Aorta (tissue), 5 donors: ENCODE data around the gene DMRT1. TPM values are rescaled to one million over a fixed set of nuclear protein-coding genes. Genes with fewer than 3 reads are reported as not detected.

Experiments used
- ATAC-seq: fragments of 200-7000 bp; cut with Tn5 transposase; one replicate; pipeline ENCODE4 v1.9.1; 2022; ENCODE audit warnings: moderate library complexity; ENCODE audit not compliant: low FRiP score
- DNase-seq, 2 donors: peaks; one replicate each; pipeline ENCODE4 v3.0.0-alpha.2; 2020
- H3K27ac ChIP-seq, 2 donors: one replicate each; pipeline ENCODE4 v1.5.1; 2013; ENCODE audit warnings: low read length in 2 of 2, mild to moderate bottlenecking in 2 of 2, moderate library complexity in 2 of 2, control low read depth in 1 of 2, inconsistent platforms in 1 of 2, low read depth in 1 of 2
- H3K27me3 ChIP-seq, 2 donors: one replicate each; pipeline ENCODE4 v1.6.1; 2013; ENCODE audit warnings: control low read depth in 1 of 2, low read length in 1 of 2, mild to moderate bottlenecking in 1 of 2, moderate library complexity in 1 of 2; ENCODE audit not compliant: insufficient read depth in 2 of 2, control insufficient read depth in 1 of 2
- H3K36me3 ChIP-seq, 2 donors: one replicate each; pipeline ENCODE4 v1.6.1; 2013; ENCODE audit warnings: control low read depth in 1 of 2, low read length in 1 of 2, mild to moderate bottlenecking in 1 of 2; ENCODE audit not compliant: insufficient read depth in 2 of 2, control insufficient read depth in 1 of 2
- H3K4me1 ChIP-seq, 2 donors: one replicate each; pipeline ENCODE4 v1.6.1; 2013; ENCODE audit warnings: low read length in 2 of 2, control low read depth in 1 of 2, mild to moderate bottlenecking in 1 of 2, moderate library complexity in 1 of 2; ENCODE audit not compliant: insufficient read depth in 2 of 2, control insufficient read depth in 1 of 2
- H3K4me3 ChIP-seq, 2 donors: one replicate each; pipeline ENCODE4 v1.5.1; 2013; ENCODE audit warnings: low read length in 2 of 2, control low read depth in 1 of 2, mild to moderate bottlenecking in 1 of 2
- H3K9me3 ChIP-seq: one replicate; pipeline ENCODE4 v1.6.1; 2013; ENCODE audit warnings: mild to moderate bottlenecking, low read length; ENCODE audit not compliant: control insufficient read depth
- WGBS, 2 donors: extraction: QIAGEN DNeasy Blood & Tissue Kit; methylation state at CpG; one replicate each; pipeline ENCODE4 v1.1.7; 2013; 5-methylcytosine and 5-hydroxymethylcytosine counted together
- intact Hi-C, 2 donors: fragments of 100-400 bp; cut with DNase I; formaldehyde crosslinking; loops; one replicate each; pipeline versions ENCODE4 v1.14.2 to v1.15.0; 2022
- polyA plus RNA-seq, 2 donors: library from polyadenylated mRNA; stranded (reverse); fragments of 200-250 nt; gene quantifications; one replicate each; pipeline ENCODE4 v1.2.3, GENCODE V29; 2013
- total RNA-seq, 2 donors: library from RNA; stranded (reverse); fragmentation: NEBNext Ultra II Directional; extraction: Animal tissue kit (Norgen Biotek cat#: 25700); gene quantifications; one replicate each; pipeline ENCODE4 v1.2.1, GENCODE V29; 2021
- donor health status: healthy with polysubstance abuse.
- donor health status: Bipolar disorder and iron deficiency.
- donor health status: DM: no; HTN: no; CAD: no.
- donor health status: DM: no; HTN: no; CAD: no.
- donor health status: DM: yes; HTN: yes; CAD: no.

DMRT1 gene
- total and polyA plus RNA-seq, 4 donors, result not detected

DNA sequence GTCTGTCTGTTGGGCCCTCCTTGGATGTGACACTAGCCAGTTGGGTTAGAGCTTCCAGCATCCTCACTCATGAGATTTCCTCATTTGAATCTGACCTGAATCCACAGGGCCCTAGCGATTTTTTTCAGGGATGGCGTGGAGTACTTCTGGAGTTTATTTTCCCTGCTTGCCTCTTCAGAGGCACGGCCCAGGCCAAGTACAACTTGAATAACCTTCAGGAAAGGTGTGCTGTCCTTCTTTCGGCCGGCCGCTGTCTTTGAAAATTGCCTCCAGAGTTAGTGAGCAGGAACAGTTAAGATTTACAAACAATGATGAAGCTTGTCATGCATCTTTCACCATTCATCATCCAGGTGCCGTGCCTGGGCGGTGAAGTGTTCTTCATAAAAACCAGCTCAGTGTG is 85.5 kb downstream of the DMRT1 start:
- H3K27ac ChIP-seq, result no peak overlapping the region

GRCh38 chr9:928363-929042 is 87.0 kb downstream of the DMRT1 start:
- H3K27ac ChIP-seq, result no peak overlapping the region
- H3K9me3 ChIP-seq, result no peaks in the 10 kb centered on the region
- peaks cover 0 to 2% of the 10 kb centered on the region in 2 donors for H3K27me3 ChIP-seq
- DNase-seq, result no peak
- no peaks in the 10 kb centered on the region for H3K4me1 ChIP-seq
- no peak overlapping the region for H3K4me3 ChIP-seq
- no peaks in the 10 kb centered on the region for H3K36me3 ChIP-seq
- intact Hi-C loops, result no loop called here
- 81 to 90% methylated on average over 6 of the region's 6 CpGs for WGBS, 2 donors
- no peak for ATAC-seq

More for the DNA sequence above, 85.5 kb downstream of the DMRT1 start:
- no peak for DNase-seq
- intact Hi-C loops, result no loop called here
- no peaks in the 10 kb centered on the region for H3K4me1 ChIP-seq
- no peaks in the 10 kb centered on the region for H3K36me3 ChIP-seq
- peaks cover 0 to 2% of the 10 kb centered on the region in 2 donors for H3K27me3 ChIP-seq
- H3K9me3 ChIP-seq, result no peaks in the 10 kb centered on the region
- no peak for ATAC-seq
- WGBS, 2 donors, result 90 to 95% methylated on average over 8 of the region's 8 CpGs
- H3K4me3 ChIP-seq, result no peak overlapping the region

DNA sequence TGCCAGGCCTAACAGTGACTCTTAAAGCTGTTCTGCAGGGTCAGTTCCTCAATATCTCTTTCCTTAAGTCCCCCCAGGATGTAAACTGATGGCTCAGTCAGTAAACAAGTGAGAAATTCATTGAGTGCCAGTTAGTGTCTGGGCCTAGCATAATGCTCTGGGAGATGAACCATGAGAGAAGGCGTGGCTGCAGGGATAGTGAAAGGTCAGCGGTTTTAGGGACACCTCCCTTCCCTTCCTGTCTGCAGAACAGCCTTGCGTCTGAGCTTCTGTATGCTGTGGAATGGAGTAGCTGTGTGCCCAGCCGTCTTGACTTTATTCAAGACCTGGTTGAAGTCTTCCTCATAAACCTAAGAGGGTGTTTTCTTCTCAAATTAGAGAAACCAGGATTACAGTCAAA is 88.2 kb downstream of the DMRT1 start:
- no peaks in the 10 kb centered on the region for H3K36me3 ChIP-seq
- no peak for ATAC-seq
- no peak for DNase-seq
- intact Hi-C loops, result no loop called here
- no peak overlapping the region for H3K27ac ChIP-seq
- peaks cover 0 to 2% of the 10 kb centered on the region in 2 donors for H3K27me3 ChIP-seq
- no peak overlapping the region for H3K4me3 ChIP-seq
- H3K4me1 ChIP-seq, result no peaks in the 10 kb centered on the region
- WGBS, 2 donors, result 92 to 94% methylated on average over 4 of the region's 4 CpGs
- no peaks in the 10 kb centered on the region for H3K9me3 ChIP-seq

GRCh38 chr9:933356-933755 is 91.9 kb downstream of the DMRT1 start:
- ATAC-seq (no peak), DNase-seq (no peak)
- H3K27me3 ChIP-seq, result peaks cover 0 to 2% of the 10 kb centered on the region in 2 donors
- H3K36me3 ChIP-seq, result no peaks in the 10 kb centered on the region
- H3K4me3 ChIP-seq, result no peak overlapping the region
- no peaks in the 10 kb centered on the region for H3K9me3 ChIP-seq
- intact Hi-C loops, result no loop called here
- H3K4me1 ChIP-seq, result no peaks in the 10 kb centered on the region
- H3K27ac ChIP-seq, result no peak overlapping the region
- WGBS, 2 donors, result 93 to 94% methylated on average over 4 of the region's 4 CpGs

DNA sequence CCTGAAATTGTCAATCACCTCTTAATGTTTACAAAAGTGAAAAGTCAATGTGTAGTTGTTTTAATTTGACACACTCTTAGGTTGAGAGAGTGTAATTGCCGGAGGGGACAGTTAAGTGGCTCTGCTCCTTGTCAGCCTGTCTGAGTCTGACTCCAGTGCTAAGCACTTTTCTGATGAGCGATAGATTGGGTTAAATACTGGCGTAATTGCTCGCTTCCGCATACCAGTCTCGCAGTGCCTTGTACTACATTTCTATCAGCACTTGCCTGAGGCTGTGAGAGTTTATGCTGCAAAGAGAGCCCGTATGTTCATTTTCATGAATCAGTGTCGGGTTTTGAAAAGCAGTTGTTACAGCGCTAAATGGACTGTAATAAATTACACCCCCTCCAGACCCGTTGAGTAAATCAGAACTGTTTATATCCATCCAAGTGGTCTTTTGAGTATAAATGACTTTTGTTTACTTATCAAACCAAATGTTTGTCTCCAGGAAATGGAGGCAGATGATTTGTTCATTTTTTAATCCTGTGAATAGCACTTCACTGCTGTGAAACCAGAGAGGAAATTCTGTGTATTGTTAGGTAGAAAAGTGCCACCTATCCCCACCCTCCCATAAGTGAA is 94.0 kb downstream of the DMRT1 start:
- intact Hi-C loops, result no loop called here
- 5 to 7% methylated on average over 10 of the region's 10 CpGs for WGBS, 2 donors

DNA sequence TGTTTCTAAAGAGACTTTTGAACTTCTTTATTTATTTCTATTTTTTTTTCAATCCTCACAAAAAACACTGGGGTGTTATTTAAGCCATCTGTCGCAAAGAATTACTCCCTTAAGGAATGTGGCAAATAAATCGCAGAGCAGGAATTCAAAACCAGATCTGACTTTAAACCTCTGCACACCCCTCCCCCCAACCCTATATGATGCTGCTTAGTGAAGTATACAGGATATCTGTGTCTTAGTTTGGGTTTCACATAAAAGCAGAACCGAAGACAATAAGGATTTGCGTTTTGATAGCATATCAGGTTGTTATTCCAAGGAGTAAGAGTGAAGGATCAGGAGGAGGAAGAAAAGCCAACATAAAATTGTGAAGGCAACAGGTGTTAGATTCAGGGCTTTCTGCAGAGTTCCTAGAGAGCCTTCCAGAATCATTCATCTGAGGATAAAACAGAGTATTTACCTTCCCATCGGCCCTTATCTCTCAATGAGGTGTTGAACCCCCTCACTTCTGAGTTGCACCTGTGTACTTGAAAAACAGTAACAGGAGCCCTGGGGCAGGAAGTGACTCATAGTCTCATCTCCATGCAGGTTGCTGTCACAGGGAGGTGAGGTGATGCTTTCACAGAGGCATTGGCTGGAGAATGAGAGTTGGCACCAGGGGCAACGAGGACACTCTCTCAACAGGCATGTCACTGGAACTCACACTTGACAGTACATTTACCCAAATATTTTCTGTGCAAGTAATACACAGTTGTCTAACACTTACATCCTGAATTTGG is 101.5 kb downstream of the DMRT1 start:
- no peaks in the 10 kb centered on the region for H3K36me3 ChIP-seq
- WGBS, 2 donors, result 56 to 63% methylated on average over 6 of the region's 6 CpGs
- no peaks in the 10 kb centered on the region for H3K27me3 ChIP-seq
- ATAC-seq (no peak), DNase-seq (no peak)
- intact Hi-C loops, result no loop called here
- no peaks in the 10 kb centered on the region for H3K4me1 ChIP-seq
- H3K4me3 ChIP-seq, result no peak overlapping the region
- no peaks in the 10 kb centered on the region for H3K9me3 ChIP-seq
- no peak overlapping the region for H3K27ac ChIP-seq

More for the DNA sequence above, 94.0 kb downstream of the DMRT1 start:
- H3K4me1 ChIP-seq, result no peaks in the 10 kb centered on the region
- DNase-seq (no peak), ATAC-seq (no peak)
- no peaks in the 10 kb centered on the region for H3K9me3 ChIP-seq
- no peaks in the 10 kb centered on the region for H3K36me3 ChIP-seq
- H3K27me3 ChIP-seq, result no peaks in the 10 kb centered on the region
- H3K4me3 ChIP-seq, result peak overlapping the region in 1 of 2 donors; percentile 32
- H3K27ac ChIP-seq, result no peak overlapping the region

DNA sequence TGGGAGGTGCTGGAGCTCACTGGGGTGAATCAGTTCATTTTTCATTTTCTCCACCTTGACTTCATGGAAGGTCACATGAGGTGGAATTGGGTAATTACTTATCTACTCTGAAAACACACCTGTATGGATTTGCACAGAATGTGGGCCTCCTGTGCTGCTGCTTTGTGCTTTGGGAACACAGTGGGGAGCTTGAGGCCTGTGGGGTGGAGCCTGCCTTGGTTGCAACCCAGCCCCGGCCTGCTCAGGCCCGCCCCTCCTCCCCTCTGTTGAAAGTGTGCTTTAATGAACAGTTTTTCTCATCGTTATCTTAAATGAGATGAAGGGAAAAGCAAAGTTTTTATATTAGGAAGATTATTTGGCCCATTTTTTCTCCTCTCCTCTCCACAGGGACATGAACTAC is 106.5 kb downstream of the DMRT1 start:
- no peak overlapping the region for H3K27ac ChIP-seq
- H3K27me3 ChIP-seq, result no peaks in the 10 kb centered on the region
- no peak overlapping the region for H3K4me3 ChIP-seq
- no peaks in the 10 kb centered on the region for H3K9me3 ChIP-seq
- WGBS, 2 donors, result 88 to 92% methylated on average over 3 of the region's 3 CpGs
- intact Hi-C loops, result no loop called here
- no peak for DNase-seq
- ATAC-seq, result no peak
- no peaks in the 10 kb centered on the region for H3K36me3 ChIP-seq
- H3K4me1 ChIP-seq, result no peaks in the 10 kb centered on the region

DNA sequence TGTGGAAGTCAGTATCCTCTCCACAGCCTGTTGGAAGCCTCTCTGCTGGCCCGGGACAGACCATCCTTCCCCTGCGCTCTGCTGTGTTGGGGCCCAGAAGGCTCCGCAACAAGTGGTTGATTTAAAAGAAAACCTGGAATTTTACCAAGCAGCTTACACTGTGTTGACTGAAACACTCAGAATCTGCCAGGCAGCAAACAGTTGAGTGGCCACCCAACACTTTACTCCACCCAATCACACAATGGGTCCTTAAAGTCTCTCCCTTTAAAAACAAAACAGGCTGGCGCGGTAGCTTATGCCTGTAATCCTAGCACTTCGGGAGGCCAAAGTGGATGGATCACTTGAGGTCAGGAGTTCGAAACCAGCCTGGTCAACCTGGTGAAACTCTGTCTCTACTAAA is 107.0 kb downstream of the DMRT1 start:
- 92 to 94% methylated on average over 7 of the region's 7 CpGs for WGBS, 2 donors
- Histone ChIP-seq H3K4me1 (no peaks in the 10 kb centered on the region), H3K9me3 (no peaks in the 10 kb centered on the region), H3K27ac (no peak overlapping the region), H3K36me3 (no peaks in the 10 kb centered on the region), H3K4me3 (no peak overlapping the region), H3K27me3 (no peaks in the 10 kb centered on the region)
- no peak for ATAC-seq
- DNase-seq, result no peak
- intact Hi-C loops, result no loop called here
